Thyroid gland (tissue), 4 donors: Measurements from ENCODE around the gene ASPM. TPM values are rescaled to one million over a fixed set of nuclear protein-coding genes. Genes with fewer than 3 reads are reported as not detected.
"Not testable (repeated sequence)": the region's sequence is repeated elsewhere in the genome, so short reads cannot be mapped to it uniquely, and the experiment has no call there.

Source experiments
- DNase-seq, 2 donors: peaks; one replicate each; pipeline ENCODE4 v3.0.0-alpha.2; 2019
- H3K27ac ChIP-seq, 3 donors: fragments of 200-600 bp; sonication (generic); 1 replicate in 2 of 3; 2 replicates in 1 of 3; pipeline ENCODE4 v1.5.1; 2016 to 2019; ENCODE audit warnings: mild to moderate bottlenecking in 1 of 3, moderate library complexity in 1 of 3
- H3K27me3 ChIP-seq: fragments of 200-600 bp; sonication (generic); one replicate; pipeline ENCODE4 v1.5.1; 2019
- H3K36me3 ChIP-seq, 2 donors: fragments of 200-600 bp; sonication (generic); one replicate each; pipeline ENCODE4 v1.5.1; 2016 to 2019
- H3K4me1 ChIP-seq, 2 donors: fragments of 200-600 bp; sonication (generic); one replicate each; pipeline ENCODE4 v1.5.1; 2017 to 2019
- H3K4me3 ChIP-seq, 3 donors: fragments of 200-600 bp; sonication (generic); replicated peaks in 1 of 3; 1 replicate in 2 of 3; 2 replicates in 1 of 3; pipeline ENCODE4 v1.5.1; 2016; ENCODE audit warnings: mild to moderate bottlenecking in 1 of 3
- H3K9me3 ChIP-seq: fragments of 200-600 bp; sonication (generic); one replicate; pipeline ENCODE4 v1.5.1; 2017
- POLR2A ChIP-seq, 2 donors: fragments of 450-650 bp; IDR thresholded peaks; one replicate each; pipeline ENCODE4 v1.6.1; 2017; ENCODE audit warnings: antibody characterized with exemption in 2 of 2, mild to moderate bottlenecking in 2 of 2, moderate library complexity in 1 of 2
- WGBS, 2 donors: methylation state at CpG; one replicate each; pipeline ENCODE4 v1.1.5; 2017; 5-methylcytosine and 5-hydroxymethylcytosine counted together
- intact Hi-C: fragments of 100-400 bp; cut with DNase I; formaldehyde crosslinking; loops from one replicate; pipeline ENCODE4 v1.15.1; 2023
- total RNA-seq, 4 donors: library from RNA; depleted of rRNA; stranded (reverse); fragments of >200 nt; gene quantifications; one replicate each; pipeline ENCODE4 v1.2.3, GENCODE V29; 2016
- TF ChIP-seq, protein P1 (sequence below), 6 experiments: fragments of 200-600 bp in 3 of 6; fragments of 450-650 bp in 3 of 6; sonication (generic) in 3 of 6; IDR thresholded peaks; one replicate each; pipeline ENCODE4 v1.5.1; 2016 to 2019; ENCODE audit warnings: antibody characterized with exemption in 6 of 6, mild to moderate bottlenecking in 2 of 6, inconsistent platforms in 1 of 6, moderate library complexity in 1 of 6

Gene ASPM
- total RNA-seq, 4 donors from 2014 or later: 0.15 to 1.2 (median 0.38) TPM

DNA sequence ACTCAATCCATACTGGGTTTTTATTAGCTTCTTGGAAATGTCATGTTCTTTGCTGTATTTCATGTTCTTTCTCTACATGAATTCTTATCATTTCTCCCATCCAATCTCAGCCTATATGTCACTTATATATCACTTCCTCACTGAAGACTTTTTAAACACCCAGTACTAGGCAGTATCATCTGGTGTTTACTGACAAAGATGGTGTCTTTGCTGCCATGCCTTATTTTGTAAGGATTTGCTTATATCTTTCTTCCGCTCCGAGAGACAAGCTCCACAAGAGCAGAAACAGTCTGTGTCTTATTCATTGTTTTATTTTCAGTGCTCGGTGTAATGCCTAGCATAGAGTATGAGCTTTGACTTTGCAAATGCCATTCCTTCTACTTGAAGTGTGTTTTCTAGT, 109.6 kb downstream of the ASPM start:
- no peaks in the 10 kb centered on the region for H3K4me1 ChIP-seq
- DNase-seq: no peak
- no peaks in the 10 kb centered on the region for H3K36me3 ChIP-seq
- TF ChIP-seq, protein P1, sequence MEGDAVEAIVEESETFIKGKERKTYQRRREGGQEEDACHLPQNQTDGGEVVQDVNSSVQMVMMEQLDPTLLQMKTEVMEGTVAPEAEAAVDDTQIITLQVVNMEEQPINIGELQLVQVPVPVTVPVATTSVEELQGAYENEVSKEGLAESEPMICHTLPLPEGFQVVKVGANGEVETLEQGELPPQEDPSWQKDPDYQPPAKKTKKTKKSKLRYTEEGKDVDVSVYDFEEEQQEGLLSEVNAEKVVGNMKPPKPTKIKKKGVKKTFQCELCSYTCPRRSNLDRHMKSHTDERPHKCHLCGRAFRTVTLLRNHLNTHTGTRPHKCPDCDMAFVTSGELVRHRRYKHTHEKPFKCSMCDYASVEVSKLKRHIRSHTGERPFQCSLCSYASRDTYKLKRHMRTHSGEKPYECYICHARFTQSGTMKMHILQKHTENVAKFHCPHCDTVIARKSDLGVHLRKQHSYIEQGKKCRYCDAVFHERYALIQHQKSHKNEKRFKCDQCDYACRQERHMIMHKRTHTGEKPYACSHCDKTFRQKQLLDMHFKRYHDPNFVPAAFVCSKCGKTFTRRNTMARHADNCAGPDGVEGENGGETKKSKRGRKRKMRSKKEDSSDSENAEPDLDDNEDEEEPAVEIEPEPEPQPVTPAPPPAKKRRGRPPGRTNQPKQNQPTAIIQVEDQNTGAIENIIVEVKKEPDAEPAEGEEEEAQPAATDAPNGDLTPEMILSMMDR (IDR thresholded peaks at IDR 0.05): no peak
- TF ChIP-seq POLR2A (IDR thresholded peaks at IDR 0.05): no peak
- no peaks in the 10 kb centered on the region for H3K27me3 ChIP-seq
- intact Hi-C loops: no loop called here
- H3K9me3 ChIP-seq: no peaks in the 10 kb centered on the region
- H3K4me3 ChIP-seq: no peak overlapping the region
- WGBS, 2 donors: 94 to 98% methylated on average over 3 of the region's 3 CpGs
- H3K27ac ChIP-seq: no peak overlapping the region

DNA sequence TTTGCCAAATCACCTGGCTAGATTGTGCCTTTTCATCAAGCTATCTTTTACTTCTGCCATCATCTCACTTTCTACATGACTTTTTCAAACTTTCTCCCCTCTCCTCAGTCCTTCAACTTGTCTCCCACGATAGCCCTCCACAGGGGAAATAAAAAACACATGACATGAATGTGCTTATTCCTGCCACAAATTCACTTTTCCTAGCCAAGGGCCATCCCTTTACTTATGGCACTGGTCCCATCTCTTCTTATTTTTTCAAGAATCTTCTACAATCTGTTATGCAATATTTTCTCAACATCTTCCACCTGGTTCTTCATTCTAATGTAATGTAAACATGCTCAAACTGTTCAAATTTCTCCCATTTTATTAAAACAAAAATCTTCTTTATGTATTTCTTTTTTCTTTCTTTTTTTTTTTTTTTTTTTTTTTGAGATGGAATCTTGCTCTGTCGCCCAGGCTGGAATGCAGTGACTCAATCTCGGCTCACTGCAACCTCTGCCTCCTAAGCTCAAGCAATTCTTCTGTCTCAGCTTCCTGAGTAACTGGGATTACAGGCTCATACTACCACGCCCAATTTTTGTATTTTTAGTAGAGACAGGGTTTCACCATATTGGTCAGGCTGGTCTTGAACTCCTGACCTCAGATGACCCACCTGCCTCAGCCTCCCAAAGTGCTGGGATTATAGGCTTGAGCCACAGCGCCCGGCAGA, 111.7 kb downstream of the ASPM start:
- H3K36me3 ChIP-seq, H3K27me3 ChIP-seq, H3K9me3 ChIP-seq, intact Hi-C loops, H3K27ac ChIP-seq, H3K4me3 ChIP-seq, DNase-seq, H3K4me1 ChIP-seq: not testable (repeated sequence)
- WGBS, 2 donors: 83 to 90% methylated on average over 6 of the region's 6 CpGs

Other genes starting within 250 kb of the ASPM start
- gene CFHR2, start 202.9 kb downstream of the ASPM start, total RNA-seq: not detected
- not detected for gene CFHR5, start 169.1 kb downstream of the ASPM start, total RNA-seq
- not detected for gene F13B, start 79.4 kb downstream of the ASPM start, total RNA-seq
- gene ZBTB41, start 54.6 kb upstream of the ASPM start, total RNA-seq: 10 to 100 TPM; 15.9 to 21.5 (median 18.5) TPM
- gene CRB1, start 121.6 kb upstream of the ASPM start, total RNA-seq: 1 to 10 TPM in 1 of 4 donors, under 1 TPM in 2, not detected in 1; 0.21 to 6.7 (median 0.22) TPM